ENCODE data around the gene ZMYND8. TPM values are rescaled to one million over a fixed set of nuclear protein-coding genes. Genes with fewer than 3 reads are reported as not detected.
A peak's percentile ranks its signal among the peaks of the same experiment; 100 is the strongest.
"Not testable (repeated sequence)": the region's sequence is repeated elsewhere in the genome, so short reads cannot be mapped to it uniquely, and the experiment has no call there.

Gene ZMYND8
- polyA plus RNA-seq, 1 donor from 2014 or later, result 16.7 TPM

DNA sequence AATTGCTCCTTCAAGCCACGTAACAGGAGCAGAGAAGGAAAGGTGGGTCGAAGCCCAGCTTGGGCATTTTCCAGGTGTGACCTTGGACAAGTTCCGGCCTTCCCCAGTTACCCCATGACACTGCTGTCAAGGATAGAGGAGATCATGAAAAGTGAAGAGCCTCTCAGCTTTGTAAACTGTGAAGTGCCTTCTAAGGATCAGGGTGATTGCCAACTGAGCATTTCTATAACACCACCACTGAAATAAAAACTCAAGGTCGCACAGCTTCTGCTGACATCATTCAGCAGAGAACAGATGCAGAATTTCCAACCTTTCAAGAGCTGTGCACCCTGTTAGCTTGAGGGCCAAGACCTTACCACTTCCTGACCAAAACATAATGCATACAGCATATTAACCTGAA lies 24.0 kb upstream of the ZMYND8 start:
- Mint-ChIP-seq H3K27me3 (no peaks in the 10 kb centered on the region), H3K27ac (no peak overlapping the region), H3K36me3 (peaks cover 2% of the 10 kb centered on the region), H3K4me3 (no peak overlapping the region), H3K9me3 (peaks cover 0 to 2% (median 1%) of the 10 kb centered on the region in 3 donors), H3K4me1 (peaks cover 5 to 15% (median 8%) of the 10 kb centered on the region in 3 donors)

DNA sequence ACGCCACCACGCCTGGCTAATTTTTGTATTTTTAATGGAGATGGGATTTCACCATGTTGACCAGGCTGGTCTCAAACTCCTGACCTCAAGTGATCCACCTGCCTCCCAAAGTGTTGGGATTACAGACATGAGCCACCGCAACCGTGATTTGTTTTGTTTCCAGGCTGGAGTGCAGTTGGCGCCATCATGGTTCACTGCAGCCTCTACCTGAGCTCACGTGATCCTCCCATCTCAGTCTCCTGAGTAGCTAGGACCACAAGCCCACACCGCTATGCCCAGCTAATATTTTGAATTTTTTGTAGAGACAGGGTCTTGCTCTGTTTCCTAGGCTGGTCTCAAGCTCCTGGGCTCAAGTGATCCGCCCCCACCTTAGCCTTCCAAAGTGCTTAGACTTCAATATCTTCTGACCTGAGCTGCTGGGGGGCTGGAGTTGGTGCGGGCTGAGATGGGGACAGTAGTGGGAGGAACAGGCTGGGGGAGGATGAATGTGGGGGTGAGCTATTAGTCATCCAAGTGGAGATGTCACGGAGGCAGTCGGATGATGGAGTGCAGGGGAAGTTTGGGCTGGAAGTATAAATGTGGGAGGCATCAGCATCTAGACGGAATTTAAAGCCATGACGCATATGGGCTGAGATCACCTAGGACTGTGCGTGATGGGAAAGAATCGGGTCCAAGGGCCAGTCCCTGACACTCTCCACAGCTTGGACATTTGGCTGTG lies 23.1 kb upstream of the ZMYND8 start:
- Mint-ChIP-seq H3K27me3 (no peaks in the 10 kb centered on the region), H3K4me1 (peaks cover 5 to 11% (median 8%) of the 10 kb centered on the region in 3 donors), H3K9me3 (peaks cover 0 to 1% (median 0%) of the 10 kb centered on the region in 3 donors), H3K27ac (no peak overlapping the region), H3K36me3 (no peaks in the 10 kb centered on the region), H3K4me3 (no peak overlapping the region)

DNA sequence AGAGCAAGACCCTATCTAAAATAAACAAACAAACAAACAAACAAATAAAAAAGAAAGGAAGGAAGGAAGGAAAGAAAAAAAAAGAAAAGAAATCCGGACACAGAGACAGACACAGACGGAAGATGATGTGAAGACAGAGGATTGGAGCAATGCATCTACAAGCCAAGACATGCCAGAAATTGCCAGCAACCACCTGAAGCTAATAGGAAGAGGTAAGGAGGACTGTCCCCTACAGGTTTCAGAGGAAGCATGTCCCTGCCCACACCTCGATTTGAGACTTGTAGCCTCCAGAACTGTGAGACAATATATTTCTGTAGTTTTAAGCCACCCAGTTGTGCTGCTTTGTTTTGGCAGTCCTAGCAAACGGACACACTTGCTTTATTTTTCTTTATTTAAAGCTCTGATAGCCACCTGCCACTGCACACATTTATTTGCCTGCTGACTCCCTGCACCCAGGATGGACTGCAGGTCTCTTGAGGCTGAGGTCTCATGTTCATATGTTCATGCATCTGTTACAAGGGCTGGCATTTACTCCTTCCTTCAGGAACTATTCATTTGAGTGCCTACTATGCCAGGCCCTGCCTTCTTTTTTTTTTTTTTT lies 20.7 kb upstream of the ZMYND8 start:
- Mint-ChIP-seq H3K4me1 (peaks cover 0 to 2% (median 0%) of the 10 kb centered on the region in 3 donors), H3K27me3 (no peaks in the 10 kb centered on the region), H3K9me3 (peaks cover 0 to 1% (median 0%) of the 10 kb centered on the region in 3 donors), H3K36me3 (no peaks in the 10 kb centered on the region), H3K27ac (no peak overlapping the region), H3K4me3 (no peak overlapping the region)

DNA sequence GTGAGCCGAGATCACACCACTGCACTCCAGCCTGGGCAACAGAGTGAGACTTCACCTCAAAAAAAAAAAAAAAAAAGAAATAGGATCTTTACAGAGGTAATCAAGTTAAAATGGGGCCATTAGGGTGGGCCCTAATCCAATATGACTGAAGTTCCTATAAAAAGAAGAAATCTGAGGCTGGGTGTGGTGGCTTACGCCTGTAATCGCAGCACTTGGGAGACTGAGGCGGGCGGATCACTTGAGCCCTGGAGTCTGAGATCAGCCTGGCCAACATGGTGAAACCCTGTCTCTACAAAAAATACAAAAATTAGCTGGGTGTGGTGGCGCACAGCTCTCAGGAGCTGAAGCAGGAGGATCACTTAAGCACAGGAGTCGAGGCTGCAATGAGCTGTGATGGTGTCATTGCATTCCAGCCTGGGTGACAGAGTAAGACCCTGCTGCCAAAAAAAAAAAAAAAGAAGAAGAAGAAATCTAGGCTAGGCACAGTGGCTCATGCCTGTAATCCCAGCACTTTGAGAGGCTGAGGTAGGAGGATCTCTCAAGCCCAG lies 19.7 kb upstream of the ZMYND8 start:
- not testable (repeated sequence) for H3K4me3 Mint-ChIP-seq, H3K9me3 Mint-ChIP-seq, H3K27me3 Mint-ChIP-seq, H3K36me3 Mint-ChIP-seq, H3K4me1 Mint-ChIP-seq
- peak overlapping the region in 1 of 3 donors; percentile 33 for H3K27ac Mint-ChIP-seq

DNA sequence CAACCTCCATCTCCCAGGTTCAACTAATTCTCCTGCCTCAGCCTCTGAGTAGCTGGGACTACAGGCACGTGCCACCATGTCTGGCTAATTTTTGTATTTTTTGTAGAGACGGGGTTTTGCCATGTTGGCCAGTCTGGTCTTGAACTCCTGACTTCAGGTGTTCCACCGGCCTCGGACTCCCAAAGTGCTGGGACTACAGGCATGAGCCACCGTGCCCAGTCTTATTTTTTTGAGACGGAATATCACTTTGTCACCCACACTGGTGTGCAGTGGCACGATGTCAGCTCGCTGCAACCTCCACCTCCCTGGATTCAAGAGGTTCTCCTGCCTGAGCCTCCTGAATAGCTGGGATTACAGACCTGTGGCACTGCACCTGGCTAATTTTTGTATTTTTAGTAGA lies 17.6 kb upstream of the ZMYND8 start:
- not testable (repeated sequence) for H3K9me3 Mint-ChIP-seq, H3K27ac Mint-ChIP-seq, H3K4me1 Mint-ChIP-seq, H3K4me3 Mint-ChIP-seq, H3K27me3 Mint-ChIP-seq, H3K36me3 Mint-ChIP-seq

DNA sequence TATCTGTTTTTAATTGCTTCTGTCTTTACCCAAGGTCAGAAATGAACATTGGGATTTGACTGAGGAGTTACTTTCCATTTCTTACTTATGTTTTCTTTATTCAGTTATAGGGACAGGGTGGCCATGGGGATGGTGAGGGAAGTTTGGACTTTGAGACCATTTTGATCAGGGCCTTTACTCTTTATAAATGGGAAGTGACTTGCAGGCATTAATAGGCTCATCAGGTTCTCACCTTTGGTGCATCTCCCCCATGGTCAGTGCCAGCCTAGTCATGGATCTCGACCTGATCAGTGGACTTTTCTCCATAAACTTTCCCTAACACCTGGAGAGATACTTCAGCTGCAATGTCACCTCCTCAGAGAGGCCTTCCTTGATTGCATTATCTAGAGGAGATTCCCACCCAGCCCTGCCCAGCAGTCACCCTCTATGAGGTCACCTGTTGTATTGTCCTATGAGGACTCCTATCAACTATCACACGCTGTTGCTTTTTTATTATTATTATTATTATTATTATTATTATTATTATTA lies 16.8 kb upstream of the ZMYND8 start:
- Mint-ChIP-seq H3K9me3 (no peaks in the 10 kb centered on the region), H3K27ac (no peak overlapping the region), H3K36me3 (no peaks in the 10 kb centered on the region), H3K4me3 (no peak overlapping the region), H3K4me1 (peaks cover 0 to 2% (median 0%) of the 10 kb centered on the region in 3 donors), H3K27me3 (no peaks in the 10 kb centered on the region)

DNA sequence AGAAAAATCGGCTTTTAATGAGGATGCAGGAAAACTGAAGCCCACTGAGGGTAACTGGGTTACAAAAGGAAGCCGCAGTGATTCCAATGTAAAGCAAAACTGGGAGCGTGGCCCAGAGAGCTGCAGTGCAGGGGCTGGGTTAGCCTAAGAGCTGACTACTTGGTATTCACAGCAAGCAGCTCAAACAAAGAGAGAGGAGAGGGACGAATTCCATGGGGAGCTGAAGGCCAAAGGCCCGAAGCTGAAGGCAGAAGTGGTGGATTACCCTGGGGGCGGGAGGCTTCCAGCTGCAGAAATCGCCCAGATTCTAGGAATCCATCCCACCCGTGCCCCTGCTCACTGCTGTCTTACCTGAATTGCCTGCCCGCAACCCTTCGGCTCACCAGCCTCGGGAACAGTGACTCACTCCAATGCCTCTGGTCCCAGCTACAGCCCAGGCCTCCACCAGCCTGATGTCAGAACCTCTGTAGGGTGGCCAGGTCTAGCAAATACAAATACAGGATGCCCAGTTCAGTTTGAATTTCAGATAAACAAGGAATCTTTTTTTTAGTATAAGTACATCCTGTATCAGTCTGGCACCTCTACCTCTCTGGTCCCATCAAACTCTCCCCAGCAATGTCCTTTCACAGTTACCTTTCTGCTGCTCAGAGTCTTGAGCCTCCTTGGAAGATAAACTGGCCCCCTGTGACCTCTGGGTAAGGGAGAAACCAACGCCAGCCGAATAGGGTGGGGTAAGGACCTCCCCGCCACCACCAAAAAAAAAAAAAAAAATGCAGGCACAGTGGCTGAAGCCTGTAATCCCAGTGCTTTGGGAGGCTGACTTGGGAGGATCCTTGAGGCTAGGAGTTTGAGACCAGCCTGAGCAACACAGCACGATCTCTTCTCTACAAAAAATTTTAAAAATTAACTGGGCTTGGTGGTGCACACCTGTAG lies 14.6 kb upstream of the ZMYND8 start:
- H3K36me3 Mint-ChIP-seq, result no peaks in the 10 kb centered on the region
- H3K4me3 Mint-ChIP-seq, result no peak overlapping the region
- no peaks in the 10 kb centered on the region for H3K9me3 Mint-ChIP-seq
- no peaks in the 10 kb centered on the region for H3K27me3 Mint-ChIP-seq
- peaks cover 0 to 3% (median 0%) of the 10 kb centered on the region in 3 donors for H3K4me1 Mint-ChIP-seq
- no peak overlapping the region for H3K27ac Mint-ChIP-seq

DNA sequence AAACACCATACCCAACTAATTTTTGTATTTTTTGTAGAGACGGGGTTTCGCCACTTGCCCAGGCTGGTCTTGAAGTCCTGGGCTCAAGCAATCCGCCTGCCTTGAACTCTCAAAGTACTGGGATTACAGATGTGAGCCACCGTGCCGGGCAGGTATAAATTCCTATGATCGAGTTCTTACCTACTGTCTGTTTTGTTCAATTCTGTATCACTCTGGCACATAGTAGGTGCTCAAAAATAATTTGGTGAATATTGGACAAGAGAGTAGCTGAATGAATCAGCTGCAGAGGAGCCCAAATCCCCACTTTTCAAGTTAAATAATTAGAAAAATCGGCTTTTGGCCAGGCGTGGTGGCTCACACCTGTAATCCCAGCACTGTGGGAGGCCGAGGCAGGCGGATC lies 13.7 kb upstream of the ZMYND8 start:
- Mint-ChIP-seq H3K9me3 (no peaks in the 10 kb centered on the region), H3K27ac (no peak overlapping the region), H3K4me3 (no peak overlapping the region), H3K27me3 (no peaks in the 10 kb centered on the region), H3K4me1 (peaks cover 0 to 3% (median 0%) of the 10 kb centered on the region in 3 donors), H3K36me3 (no peaks in the 10 kb centered on the region)

DNA sequence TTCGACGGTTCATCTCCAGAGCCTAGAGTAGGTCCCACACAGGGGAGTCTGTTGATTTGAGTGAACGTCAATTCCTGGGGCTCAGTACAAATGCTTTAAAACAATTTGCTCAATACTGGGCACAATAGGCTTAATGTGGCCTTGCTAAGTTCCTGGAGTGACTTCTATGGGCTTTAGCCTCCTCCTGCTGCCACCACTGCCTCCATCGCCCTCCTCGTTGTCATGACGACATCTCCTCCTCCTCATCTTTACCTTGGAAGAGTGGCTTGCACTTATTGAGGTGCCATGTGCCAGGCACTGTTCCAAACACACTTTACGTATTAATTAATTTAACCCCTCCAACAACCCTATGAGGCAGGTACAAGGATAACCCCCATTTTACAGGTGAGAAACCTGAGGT lies 11.8 kb upstream of the ZMYND8 start:
- Mint-ChIP-seq H3K27me3 (no peaks in the 10 kb centered on the region), H3K4me1 (peaks cover 0 to 3% (median 0%) of the 10 kb centered on the region in 3 donors), H3K4me3 (no peak overlapping the region), H3K27ac (no peak overlapping the region), H3K9me3 (no peaks in the 10 kb centered on the region), H3K36me3 (no peaks in the 10 kb centered on the region)

DNA sequence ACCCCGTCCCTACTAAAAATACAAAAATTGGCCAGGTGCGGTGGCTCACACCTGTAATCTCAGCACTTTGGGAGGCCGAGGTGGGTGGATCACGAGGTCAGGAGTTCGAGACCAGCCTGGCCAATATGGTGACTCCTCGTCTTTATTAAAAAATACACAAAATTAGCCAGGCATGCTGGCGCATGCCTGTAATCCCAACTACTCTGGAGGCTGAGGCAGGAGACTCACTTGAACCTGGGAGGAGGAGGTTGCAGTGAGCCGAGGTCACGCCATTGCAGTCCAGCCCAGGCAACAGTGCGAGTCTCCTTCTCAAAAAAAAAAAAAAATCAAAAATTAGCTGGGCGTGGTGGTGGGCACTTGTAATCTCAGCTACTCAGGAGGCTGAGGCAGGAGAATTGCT lies 9.8 kb upstream of the ZMYND8 start:
- H3K4me1 Mint-ChIP-seq, result peaks cover 6 to 12% (median 9%) of the 10 kb centered on the region in 3 donors
- not testable (repeated sequence) for H3K9me3 Mint-ChIP-seq, H3K4me3 Mint-ChIP-seq, H3K27me3 Mint-ChIP-seq, H3K27ac Mint-ChIP-seq, H3K36me3 Mint-ChIP-seq

DNA sequence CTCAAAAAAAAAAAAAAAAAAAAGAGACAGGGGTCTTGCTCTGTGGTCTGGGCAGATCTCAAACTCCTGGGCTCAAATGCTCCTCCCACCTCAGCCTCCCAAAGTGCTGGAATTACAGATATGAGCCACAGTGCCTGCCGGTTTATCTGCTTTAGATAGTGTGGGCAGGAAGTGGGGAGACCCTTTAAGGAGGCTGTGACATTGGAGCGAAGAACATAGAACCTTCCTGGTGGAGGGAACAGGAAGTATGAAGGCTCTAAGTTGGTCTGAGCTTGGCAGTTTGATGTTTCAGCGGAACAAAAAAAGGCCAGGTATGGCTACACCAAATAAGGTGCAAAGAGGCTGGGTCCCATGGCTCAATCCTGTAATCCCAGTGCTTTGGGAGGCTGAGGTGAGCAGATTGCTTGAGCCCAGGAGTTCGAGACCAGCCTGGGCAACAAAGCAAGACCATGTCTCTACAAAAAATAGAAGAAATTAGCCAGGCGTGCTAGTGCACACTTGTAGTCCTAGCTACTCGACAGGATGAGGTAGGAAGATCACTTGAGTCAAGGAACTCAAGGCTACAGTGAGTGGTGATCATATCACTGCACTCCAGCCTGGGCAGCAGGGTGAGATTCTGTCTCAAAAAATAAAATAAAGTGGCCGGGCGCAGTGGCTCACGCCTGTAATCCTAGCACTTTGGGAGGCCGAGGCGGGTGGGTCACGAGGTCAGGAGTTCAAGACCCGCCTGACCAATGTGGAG lies 8.7 kb upstream of the ZMYND8 start:
- Mint-ChIP-seq H3K27me3 (no peaks in the 10 kb centered on the region), H3K9me3 (no peaks in the 10 kb centered on the region), H3K27ac (no peak overlapping the region), H3K36me3 (peaks cover 1% of the 10 kb centered on the region), H3K4me1 (peaks cover 15 to 20% (median 20%) of the 10 kb centered on the region in 3 donors), H3K4me3 (no peak overlapping the region)

DNA sequence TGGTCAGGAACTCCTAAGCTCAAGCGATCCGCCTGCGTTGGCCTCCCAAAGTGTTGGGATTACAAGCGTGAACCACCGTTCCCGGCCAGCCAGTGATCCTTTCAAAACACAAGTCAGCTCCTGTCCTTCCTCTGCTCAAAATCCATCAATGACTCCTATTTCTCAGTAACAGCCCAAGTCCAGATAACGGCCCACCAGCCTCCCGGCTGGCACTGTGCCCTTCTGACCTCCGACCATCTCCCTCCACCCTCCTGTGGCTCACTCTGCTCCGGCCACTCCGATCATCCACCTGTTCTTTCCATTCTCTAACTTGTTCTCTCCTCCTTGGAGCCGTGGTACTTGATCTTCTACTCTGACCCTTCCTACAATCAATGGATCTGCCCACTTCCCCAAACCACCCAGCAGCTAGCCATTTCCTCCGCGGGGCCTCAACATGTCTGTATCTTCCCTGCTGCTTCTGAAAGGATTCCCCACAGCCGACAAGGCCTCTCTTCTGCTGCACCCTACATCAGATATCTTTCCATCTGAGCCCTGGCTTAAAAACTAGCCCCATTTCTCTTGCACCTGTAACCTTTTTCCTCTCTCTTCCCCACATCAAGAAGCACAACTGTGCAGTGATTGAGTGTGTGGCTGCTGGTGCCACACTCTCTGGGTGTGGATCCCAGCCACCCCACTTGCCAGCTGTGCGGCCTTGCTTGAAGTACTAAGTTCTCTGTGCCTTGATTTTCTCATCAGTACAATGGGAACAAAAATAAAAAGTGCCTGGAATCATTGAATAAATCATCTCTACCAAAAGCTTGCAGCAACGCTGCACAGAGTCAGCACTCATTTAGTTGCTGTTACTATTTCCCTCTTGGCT lies 6.1 kb upstream of the ZMYND8 start:
- H3K27ac Mint-ChIP-seq, result peak overlapping the region in 1 of 3 donors; percentile 36
- peaks cover 29 to 43% (median 43%) of the 10 kb centered on the region in 3 donors for H3K4me1 Mint-ChIP-seq
- H3K36me3 Mint-ChIP-seq, result peaks cover 1% of the 10 kb centered on the region
- H3K9me3 Mint-ChIP-seq, result no peaks in the 10 kb centered on the region
- H3K27me3 Mint-ChIP-seq, result no peaks in the 10 kb centered on the region
- H3K4me3 Mint-ChIP-seq, result peak overlapping the region in 2 of 4 donors; percentile 31 to 48

DNA sequence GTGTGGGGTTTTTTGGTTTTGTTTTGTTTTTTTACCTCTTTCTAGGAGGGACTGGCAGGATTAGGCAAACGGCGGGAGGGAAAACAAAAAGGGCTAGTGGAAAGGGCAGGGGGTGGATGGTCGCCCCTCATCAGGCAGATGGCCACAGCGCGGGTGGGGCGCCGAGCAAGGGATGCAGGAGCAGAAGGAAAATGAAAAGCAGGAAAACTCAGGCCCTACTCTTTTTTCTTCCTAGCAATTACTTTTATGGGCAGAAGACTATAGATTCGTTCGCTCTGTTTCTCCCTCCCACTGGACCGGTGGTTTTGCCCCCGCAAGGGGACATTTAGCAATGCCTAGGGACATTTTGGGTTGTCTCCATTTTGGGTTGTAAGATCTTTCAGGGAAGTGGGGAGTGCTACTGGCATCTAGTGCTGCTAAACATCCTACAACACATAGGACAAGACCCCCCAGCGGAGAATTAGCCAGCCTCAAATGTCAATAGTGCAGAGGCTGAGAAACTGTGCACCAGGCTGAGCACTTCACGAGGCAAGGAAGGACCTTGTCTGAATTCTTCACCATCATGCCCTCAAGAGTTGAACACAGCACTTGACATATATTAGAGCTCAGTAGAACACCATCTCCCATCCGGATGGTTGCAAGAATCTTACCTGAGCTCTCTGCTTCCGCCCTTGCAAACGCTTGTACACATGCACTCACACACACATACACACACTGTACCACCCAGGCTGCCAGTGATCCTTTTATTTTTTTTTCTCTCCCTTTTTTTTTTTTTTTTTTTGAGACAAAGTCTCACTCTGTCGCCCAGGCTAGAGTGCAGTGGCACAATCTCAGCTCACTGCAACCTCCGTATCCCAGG lies 4.8 kb upstream of the ZMYND8 start:
- Mint-ChIP-seq H3K27ac (peak overlapping the region in 2 of 3 donors; percentile 93 to 97), H3K4me3 (peak overlapping the region in 3 of 4 donors; percentile 69 to 94 (median 88)), H3K9me3 (no peaks in the 10 kb centered on the region), H3K4me1 (peaks cover 40 to 52% (median 49%) of the 10 kb centered on the region in 3 donors), H3K27me3 (no peaks in the 10 kb centered on the region), H3K36me3 (peaks cover 4% of the 10 kb centered on the region)
